CD8-positive, alpha-beta memory T cell (primary cell): ENCODE measurements around the gene QRFP. TPM values are rescaled to one million over a fixed set of nuclear protein-coding genes. Genes with fewer than 3 reads are reported as not detected.

Experiments used
- CTCF ChIA-PET: fragments of 350-600 bp; sonication (Branson Sonifier 250); formaldehyde crosslinking; loops from one replicate; lab custom pipeline; 2021; ENCODE audit warnings: antibody characterized with exemption; lab: Charles Lee
- POLR2A ChIA-PET: fragments of 350-600 bp; sonication (Branson Sonifier 250); formaldehyde crosslinking; loops from one replicate; lab custom pipeline; 2021; ENCODE audit warnings: antibody characterized with exemption; lab: Charles Lee
- DNase-seq, 5 donors: peaks; one replicate each; pipeline versions ENCODE4 v3.0.0 to v3.0.0-alpha.2; 2020 to 2022; ENCODE audit warnings: mixed read lengths in 1 of 5
- H3K27ac ChIP-seq: one replicate; pipeline ENCODE4 v1.7.0; 2013; ENCODE audit warnings: low read depth, mild to moderate bottlenecking, low read length, moderate library complexity
- H3K27me3 ChIP-seq: 2 replicates; pipeline ENCODE4 v1.7.0; 2013; ENCODE audit warnings: low read length, mild to moderate bottlenecking; ENCODE audit not compliant: insufficient read depth, poor library complexity, severe bottlenecking
- H3K36me3 ChIP-seq: 2 replicates; pipeline ENCODE4 v1.7.0; 2013; ENCODE audit warnings: mild to moderate bottlenecking, low read length, moderate library complexity; ENCODE audit not compliant: insufficient read depth
- H3K4me1 ChIP-seq: 2 replicates; pipeline ENCODE4 v1.7.0; 2013; ENCODE audit warnings: mild to moderate bottlenecking, low read length, moderate library complexity; ENCODE audit not compliant: insufficient read depth
- H3K4me3 ChIP-seq: 2 replicates; pipeline ENCODE4 v1.7.0; 2013; ENCODE audit warnings: mild to moderate bottlenecking, low read length
- H3K9me3 ChIP-seq: 2 replicates; pipeline ENCODE4 v1.7.0; 2013; ENCODE audit warnings: mild to moderate bottlenecking, low read length
- H3K27ac Mint-ChIP-seq, 8 donors: one replicate each; pipeline ENCODE4 v1.8.0; 2020 to 2021; ENCODE audit warnings: mixed read lengths in 8 of 8, mild to moderate bottlenecking in 6 of 8, inconsistent platforms in 3 of 8, moderate library complexity in 3 of 8
- H3K27me3 Mint-ChIP-seq, 2 donors: one replicate each; pipeline ENCODE4 v1.8.0; 2020 to 2021; ENCODE audit warnings: mixed read lengths in 2 of 2, mild to moderate bottlenecking in 1 of 2, moderate library complexity in 1 of 2
- H3K36me3 Mint-ChIP-seq, 3 donors: one replicate each; pipeline ENCODE4 v1.8.0; 2020 to 2021; ENCODE audit warnings: mixed read lengths in 3 of 3, inconsistent platforms in 1 of 3, mild to moderate bottlenecking in 1 of 3
- H3K4me1 Mint-ChIP-seq, 3 donors: one replicate each; pipeline ENCODE4 v1.8.0; 2020 to 2021; ENCODE audit warnings: mixed read lengths in 3 of 3, inconsistent platforms in 1 of 3, mild to moderate bottlenecking in 1 of 3
- H3K4me3 Mint-ChIP-seq, 7 donors: one replicate each; pipeline ENCODE4 v1.8.0; 2020 to 2021; ENCODE audit warnings: mixed read lengths in 7 of 7, mild to moderate bottlenecking in 6 of 7, moderate library complexity in 4 of 7, inconsistent platforms in 2 of 7
- H3K9me3 Mint-ChIP-seq, 5 donors: one replicate each; pipeline ENCODE4 v1.8.0; 2020 to 2022; ENCODE audit warnings: mixed read lengths in 5 of 5, mild to moderate bottlenecking in 3 of 5, moderate library complexity in 2 of 5, inconsistent platforms in 1 of 5
- polyA plus RNA-seq: library from polyadenylated mRNA; unstranded; fragments of 300-500 nt; fragmentation: Illumina TruSeq; gene quantifications from one replicate; pipeline ENCODE4 v1.2.3, GENCODE V29; 2021
- total RNA-seq, 2 experiments: library from RNA; stranded (reverse); gene quantifications; one replicate each; pipeline ENCODE4 v1.2.3, GENCODE V29; 2021

Gene QRFP
- total and polyA plus RNA-seq, 3 experiments from 2014 or later = not detected

DNA sequence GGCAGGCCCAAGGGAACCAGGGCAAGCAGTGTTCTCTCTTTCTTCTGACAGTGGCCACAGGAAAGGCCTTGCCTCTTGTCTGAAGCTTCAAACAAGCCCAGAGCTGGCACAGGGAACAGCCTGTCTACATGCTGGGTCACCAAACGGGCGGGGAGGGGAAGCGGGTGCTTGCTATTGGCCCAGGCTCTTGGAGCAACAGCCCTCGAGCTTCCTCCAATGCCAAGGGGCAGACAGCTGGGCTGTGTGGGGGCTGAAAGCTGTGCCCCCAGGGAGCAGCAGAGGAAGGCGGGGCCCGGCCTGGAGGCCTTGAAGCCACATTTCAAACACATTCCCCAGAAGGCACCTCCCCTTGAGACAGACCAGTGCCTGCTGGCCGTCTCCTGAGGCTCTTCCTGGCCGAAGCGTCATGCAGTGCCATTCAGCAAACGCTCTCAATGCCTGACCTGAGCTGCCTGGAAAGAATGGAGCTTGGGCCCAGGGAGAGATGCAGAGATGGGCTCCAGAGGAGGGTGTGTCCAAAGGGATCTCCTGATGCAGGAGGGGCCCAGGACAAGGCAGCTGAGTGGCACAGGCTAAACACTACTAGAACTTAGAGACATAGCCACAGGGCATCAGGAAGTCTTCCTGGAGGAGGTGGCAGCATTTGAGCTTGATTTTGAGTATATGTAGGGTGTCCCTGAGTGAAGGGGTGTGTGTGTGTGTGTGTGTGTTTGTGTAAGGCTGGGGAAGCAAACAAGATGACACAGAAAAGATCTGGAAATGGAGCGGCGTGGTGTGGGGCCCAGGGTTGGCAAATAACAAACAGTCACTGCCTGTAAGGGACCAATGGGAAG, 39.9 kb upstream of the QRFP start:
- H3K27ac Mint-ChIP-seq = peak overlapping the region in 1 of 8 donors; percentile 50
- no peak overlapping the region for H3K27ac ChIP-seq
- no peaks in the 10 kb centered on the region for H3K36me3 Mint-ChIP-seq
- no peaks in the 10 kb centered on the region for H3K9me3 Mint-ChIP-seq
- H3K4me3 Mint-ChIP-seq = peak overlapping the region in 2 of 7 donors; percentile 1 to 75
- no peak for DNase-seq
- H3K27me3 ChIP-seq = peaks cover 80% of the 10 kb centered on the region
- peaks cover 6% of the 10 kb centered on the region for H3K4me1 ChIP-seq
- no peaks in the 10 kb centered on the region for H3K36me3 ChIP-seq
- ChIA-PET POLR2A (no interaction called here), CTCF (no interaction called here)
- peaks cover 26 to 67% of the 10 kb centered on the region in 2 donors for H3K27me3 Mint-ChIP-seq
- H3K9me3 ChIP-seq = no peaks in the 10 kb centered on the region
- H3K4me1 Mint-ChIP-seq = peaks cover 8 to 21% (median 9%) of the 10 kb centered on the region in 3 donors
- no peak overlapping the region for H3K4me3 ChIP-seq

- DNase-seq = no peak
- H3K9me3 Mint-ChIP-seq = no peaks in the 10 kb centered on the region
- H3K36me3 Mint-ChIP-seq = no peaks in the 10 kb centered on the region
- Histone ChIP-seq H3K9me3 (no peaks in the 10 kb centered on the region), H3K36me3 (no peaks in the 10 kb centered on the region), H3K4me3 (no peak overlapping the region), H3K27me3 (peaks cover 80% of the 10 kb centered on the region), H3K27ac (no peak overlapping the region), H3K4me1 (no peaks in the 10 kb centered on the region)
- ChIA-PET POLR2A (no interaction called here), CTCF (no interaction called here)
- peak overlapping the region in 1 of 7 donors; percentile 32 for H3K4me3 Mint-ChIP-seq
- H3K27ac Mint-ChIP-seq = no peak overlapping the region
- peaks cover 20 to 64% of the 10 kb centered on the region in 2 donors for H3K27me3 Mint-ChIP-seq
- H3K4me1 Mint-ChIP-seq = peaks cover 4 to 16% (median 6%) of the 10 kb centered on the region in 3 donors
Observed at GRCh38 chr9:130935648-130936271, 39.1 kb upstream of the QRFP start.

DNA sequence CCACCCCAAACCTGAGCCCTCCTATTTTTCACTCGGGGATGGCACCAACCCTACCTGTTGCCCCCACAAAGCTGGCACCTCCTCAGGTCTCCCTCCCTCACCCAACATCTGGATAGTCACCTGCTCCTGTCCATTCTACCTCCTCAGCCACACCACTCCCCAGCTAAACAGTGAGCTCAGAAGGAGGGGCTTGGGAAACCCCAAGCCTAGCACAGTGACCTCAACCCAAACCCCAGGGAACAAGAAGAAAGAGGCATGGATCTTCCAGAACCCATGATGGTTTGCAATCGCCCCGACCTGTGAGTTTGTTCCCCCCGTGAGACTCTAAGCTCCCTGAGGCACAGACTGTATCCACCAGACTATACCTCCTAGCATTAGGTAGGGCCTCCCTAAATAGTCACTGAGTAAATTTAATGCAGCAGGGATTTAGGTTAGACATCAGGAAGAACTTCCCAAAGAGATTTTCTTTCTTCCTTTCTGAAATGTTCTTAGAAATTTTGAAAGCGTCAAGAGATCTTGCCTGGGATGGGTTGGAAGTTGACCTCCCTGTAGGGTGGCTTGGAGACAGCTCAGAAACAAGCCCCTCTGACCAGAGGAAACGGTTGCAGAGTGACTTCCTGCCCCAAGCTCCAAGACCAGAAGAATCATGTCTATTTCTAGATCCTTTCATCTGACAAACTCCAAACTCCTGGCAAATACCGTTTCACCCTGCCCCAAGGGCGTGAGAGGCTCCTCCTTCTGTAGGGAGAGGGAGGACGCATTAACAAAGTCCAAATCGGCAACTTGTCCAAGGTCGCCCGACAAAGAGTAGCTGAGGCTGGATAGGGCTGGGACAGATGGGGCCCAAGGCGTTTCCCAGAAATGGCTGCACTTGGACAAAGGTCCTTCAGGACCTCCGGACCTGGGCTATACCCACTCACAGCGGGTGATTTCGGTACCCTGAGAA, 38.4 kb upstream of the QRFP start:
- H3K9me3 Mint-ChIP-seq = no peaks in the 10 kb centered on the region

GRCh38 chr9:130934246-130934645, 37.6 kb upstream of the QRFP start:
- no peaks in the 10 kb centered on the region for H3K36me3 ChIP-seq
- ChIA-PET POLR2A (no interaction called here), CTCF (no interaction called here)
- Mint-ChIP-seq H3K4me3 (no peak overlapping the region), H3K36me3 (no peaks in the 10 kb centered on the region), H3K27ac (no peak overlapping the region), H3K27me3 (peaks cover 19 to 65% of the 10 kb centered on the region in 2 donors), H3K4me1 (peaks cover 0 to 12% (median 3%) of the 10 kb centered on the region in 3 donors), H3K9me3 (no peaks in the 10 kb centered on the region)
- DNase-seq = no peak
- no peak overlapping the region for H3K4me3 ChIP-seq
- H3K4me1 ChIP-seq = no peaks in the 10 kb centered on the region
- no peak overlapping the region for H3K27ac ChIP-seq
- H3K9me3 ChIP-seq = no peaks in the 10 kb centered on the region
- peaks cover 83% of the 10 kb centered on the region for H3K27me3 ChIP-seq

More for the DNA sequence above, 38.4 kb upstream of the QRFP start:
- H3K4me1 ChIP-seq = no peaks in the 10 kb centered on the region
- H3K27me3 Mint-ChIP-seq = peaks cover 19 to 63% of the 10 kb centered on the region in 2 donors
- ChIA-PET CTCF (no interaction called here), POLR2A (no interaction called here)
- H3K36me3 ChIP-seq = no peaks in the 10 kb centered on the region
- DNase-seq = no peak
- no peaks in the 10 kb centered on the region for H3K9me3 ChIP-seq
- H3K36me3 Mint-ChIP-seq = no peaks in the 10 kb centered on the region
- H3K4me1 Mint-ChIP-seq = peaks cover 0 to 12% (median 3%) of the 10 kb centered on the region in 3 donors
- H3K4me3 ChIP-seq = no peak overlapping the region
- H3K27ac Mint-ChIP-seq = no peak overlapping the region
- peaks cover 80% of the 10 kb centered on the region for H3K27me3 ChIP-seq
- no peak overlapping the region for H3K27ac ChIP-seq
- H3K4me3 Mint-ChIP-seq = no peak overlapping the region

- no peaks in the 10 kb centered on the region for H3K36me3 Mint-ChIP-seq
- peaks cover 17 to 65% of the 10 kb centered on the region in 2 donors for H3K27me3 Mint-ChIP-seq
- peaks cover 0 to 9% (median 3%) of the 10 kb centered on the region in 3 donors for H3K4me1 Mint-ChIP-seq
- no peaks in the 10 kb centered on the region for H3K4me1 ChIP-seq
- H3K27ac ChIP-seq = no peak overlapping the region
- no peak overlapping the region for H3K4me3 ChIP-seq
- no peak for DNase-seq
- H3K4me3 Mint-ChIP-seq = peak overlapping the region in 1 of 7 donors; percentile 66
- H3K9me3 Mint-ChIP-seq = no peaks in the 10 kb centered on the region
- ChIA-PET POLR2A (no interaction called here), CTCF (no interaction called here)
- no peak overlapping the region for H3K27ac Mint-ChIP-seq
- H3K36me3 ChIP-seq = no peaks in the 10 kb centered on the region
- peaks cover 88% of the 10 kb centered on the region for H3K27me3 ChIP-seq
- H3K9me3 ChIP-seq = no peaks in the 10 kb centered on the region
Observed at GRCh38 chr9:130933114-130934046, 36.8 kb upstream of the QRFP start.

DNA sequence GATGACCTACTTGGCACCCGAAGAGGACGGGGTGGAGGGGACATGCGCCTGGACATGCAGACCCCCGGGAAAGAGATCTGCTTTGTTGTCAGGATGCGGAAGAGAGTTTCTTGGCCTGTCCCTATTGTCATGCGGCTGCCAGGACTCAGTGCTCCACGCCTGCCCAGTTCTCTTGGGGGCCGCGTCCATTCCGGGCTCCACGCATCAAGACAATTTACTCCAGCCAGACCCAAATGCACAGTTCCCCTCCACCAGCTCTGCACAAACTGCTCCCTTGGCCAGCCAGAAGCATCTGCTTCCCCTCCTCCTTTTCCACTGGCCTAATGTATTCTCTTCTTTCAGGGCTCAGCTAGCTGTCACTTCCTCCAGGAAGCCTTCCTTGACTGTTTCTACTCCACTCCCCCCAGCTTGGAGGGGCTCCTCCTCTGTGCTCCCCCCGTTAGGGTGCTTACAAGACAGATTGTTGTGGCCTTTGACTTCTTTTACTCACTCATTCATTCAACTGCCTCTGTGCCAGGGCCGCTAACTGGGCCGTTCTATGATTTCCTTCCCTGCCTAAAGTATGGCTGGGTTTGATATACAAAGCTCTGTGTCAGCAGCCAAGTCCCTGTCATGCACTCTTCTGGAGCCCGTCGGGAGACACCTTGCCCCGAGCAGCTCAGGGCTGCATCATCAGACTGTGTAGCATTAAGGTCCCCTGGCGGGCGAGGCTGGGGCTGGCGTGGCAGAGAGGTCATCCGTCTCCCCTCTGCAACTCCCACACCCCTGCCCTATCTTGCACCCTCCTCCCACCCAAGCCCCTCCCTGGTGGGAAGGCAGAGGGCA, 35.9 kb upstream of the QRFP start:
- Mint-ChIP-seq H3K27me3 (peaks cover 15 to 58% of the 10 kb centered on the region in 2 donors), H3K9me3 (no peaks in the 10 kb centered on the region), H3K4me3 (no peak overlapping the region), H3K36me3 (no peaks in the 10 kb centered on the region), H3K4me1 (peaks cover 0 to 6% (median 3%) of the 10 kb centered on the region in 3 donors), H3K27ac (peak overlapping the region in 2 of 8 donors; percentile 13 to 52)
- H3K9me3 ChIP-seq = no peaks in the 10 kb centered on the region
- H3K27ac ChIP-seq = no peak overlapping the region
- no peak overlapping the region for H3K4me3 ChIP-seq
- peaks cover 86% of the 10 kb centered on the region for H3K27me3 ChIP-seq
- H3K4me1 ChIP-seq = no peaks in the 10 kb centered on the region
- DNase-seq = no peak
- CTCF ChIA-PET = no interaction called here
- POLR2A ChIA-PET = no interaction called here
- no peaks in the 10 kb centered on the region for H3K36me3 ChIP-seq
